Loucy (cell line): Measurements from ENCODE around the gene MAML2.

Experiments used
- H2AFZ ChIP-seq: fragments of 200-600 bp; sonication (generic); 2 replicates; pipeline ENCODE4 v1.6.0; 2016; ENCODE audit warnings: antibody characterized with exemption, mild to moderate bottlenecking, low read length, moderate library complexity
- H3F3A ChIP-seq: fragments of 200-600 bp; 2 replicates; pipeline ENCODE4 v1.6.0; 2016; ENCODE audit warnings: antibody characterized with exemption, low read depth, mild to moderate bottlenecking
- H3K27me3 ChIP-seq: fragments of 200-600 bp; sonication (generic); 2 replicates; pipeline ENCODE4 v1.6.1; 2014; ENCODE audit warnings: low read length, mild to moderate bottlenecking; ENCODE audit not compliant: insufficient read depth, poor library complexity, severe bottlenecking
- H3K36me3 ChIP-seq: fragments of 200-600 bp; sonication (generic); 2 replicates; pipeline ENCODE4 v1.6.1; 2016; ENCODE audit warnings: low read length; ENCODE audit not compliant: insufficient read depth
- H3K4me1 ChIP-seq: fragments of 200-600 bp; sonication (generic); 2 replicates; pipeline ENCODE4 v1.5.1; 2014; ENCODE audit warnings: low read length, mild to moderate bottlenecking; ENCODE audit not compliant: insufficient read depth, poor library complexity, severe bottlenecking
- H3K4me2 ChIP-seq: fragments of 200-600 bp; sonication (generic); 2 replicates; pipeline ENCODE4 v1.6.0; 2014; ENCODE audit warnings: antibody characterized with exemption, low read length, low read depth, mild to moderate bottlenecking; ENCODE audit not compliant: poor library complexity, severe bottlenecking
- H3K4me3 ChIP-seq: fragments of 200-600 bp; sonication (generic); 2 replicates; pipeline ENCODE4 v1.5.1; 2014; ENCODE audit warnings: low read length, mild to moderate bottlenecking, mixed read lengths; ENCODE audit not compliant: poor library complexity, severe bottlenecking
- H3K79me2 ChIP-seq: fragments of 200-600 bp; sonication (generic); 2 replicates; pipeline ENCODE4 v1.6.1; 2014; ENCODE audit warnings: low read length; ENCODE audit not compliant: insufficient read depth
- H3K9ac ChIP-seq: fragments of 200-600 bp; sonication (generic); 2 replicates; pipeline ENCODE4 v1.6.0; 2014; ENCODE audit warnings: mild to moderate bottlenecking, low read depth, low read length, moderate library complexity; ENCODE audit not compliant: poor library complexity, severe bottlenecking
- H3K9me2 ChIP-seq: fragments of 200-600 bp; sonication (generic); replicated peaks from 2 replicates; pipeline ENCODE4 v1.6.1; 2016; ENCODE audit warnings: low read depth, low read length, mixed read lengths
- H3K9me3 ChIP-seq: fragments of 200-600 bp; sonication (generic); 2 replicates; pipeline ENCODE4 v1.6.1; 2014; ENCODE audit warnings: mild to moderate bottlenecking, antibody characterized with exemption, low read length, low read depth; ENCODE audit not compliant: insufficient read depth
- H4K20me1 ChIP-seq: fragments of 200-600 bp; sonication (generic); 2 replicates; pipeline ENCODE4 v1.6.0; 2014; ENCODE audit warnings: antibody characterized with exemption, low read length, mild to moderate bottlenecking; ENCODE audit not compliant: insufficient read depth, poor library complexity, severe bottlenecking
- CTCF ChIP-seq: fragments of 200-600 bp; sonication (generic); conservative IDR thresholded peaks from 2 replicates; pipeline ENCODE4 v1.5.1; 2014; ENCODE audit warnings: mild to moderate bottlenecking, antibody characterized with exemption, low read length
- EZH2phosphoT487 ChIP-seq: fragments of 200-600 bp; IDR thresholded peaks from 2 replicates; pipeline ENCODE4 v1.6.1; 2018; ENCODE audit warnings: antibody characterized with exemption, mild to moderate bottlenecking, moderate library complexity, borderline replicate concordance

MAML2 gene

GRCh38 chr11:96301818-96302217 lies 41.2 kb downstream of the MAML2 start:
- Histone ChIP-seq H4K20me1 (no peaks in the 10 kb centered on the region), H3K9me2 (no peaks in the 10 kb centered on the region), H3K9me3 (no peaks in the 10 kb centered on the region), H3K27me3 (no peaks in the 10 kb centered on the region), H3K36me3 (no peaks in the 10 kb centered on the region), H3K9ac (no peak overlapping the region), H3K4me1 (peaks cover 5% of the 10 kb centered on the region), H3F3A (no peaks in the 10 kb centered on the region), H3K4me3 (no peak overlapping the region), H3K79me2 (no peaks in the 10 kb centered on the region), H2AFZ (no peak overlapping the region), H3K4me2 (no peak overlapping the region)
- TF ChIP-seq EZH2phosphoT487, result no peak
- no peak for TF ChIP-seq CTCF

DNA sequence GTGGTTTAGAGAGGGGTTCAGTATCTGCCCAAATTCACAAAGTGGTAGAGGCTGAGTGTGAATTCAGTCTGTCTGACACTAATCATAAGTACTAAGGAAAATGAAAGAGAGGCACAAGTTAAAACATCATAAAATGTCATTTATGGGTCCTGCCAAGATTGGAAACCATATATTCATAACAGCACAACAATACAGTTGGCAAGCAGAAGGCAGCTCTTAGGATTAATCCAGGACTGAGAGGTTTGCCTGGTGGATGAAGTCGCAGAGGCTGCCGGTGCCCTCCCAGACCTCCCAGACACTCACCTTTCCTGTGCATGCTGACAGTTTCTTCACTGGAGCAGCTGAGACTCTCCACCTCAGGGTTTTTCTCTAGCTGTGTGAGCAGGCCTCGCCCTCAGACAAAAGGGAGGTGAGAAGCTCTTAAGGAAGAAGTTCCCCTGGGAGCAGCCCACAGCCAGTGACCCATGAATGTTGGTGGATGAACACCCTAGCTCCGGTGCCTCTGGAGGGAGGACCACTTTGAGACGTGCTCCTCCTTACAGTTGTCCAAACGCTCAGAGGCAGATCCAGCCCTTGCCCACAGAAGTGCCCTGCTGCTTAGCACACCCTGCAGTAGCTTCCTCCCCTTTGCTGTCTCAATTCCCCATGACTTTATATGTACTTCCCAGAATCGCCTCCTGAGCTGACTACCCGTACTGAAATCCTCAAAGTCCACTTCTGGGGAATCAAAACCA lies 43.7 kb downstream of the MAML2 start:
- no peaks in the 10 kb centered on the region for H4K20me1 ChIP-seq
- no peaks in the 10 kb centered on the region for H3F3A ChIP-seq
- H3K36me3 ChIP-seq, result no peaks in the 10 kb centered on the region
- no peak overlapping the region for H3K4me2 ChIP-seq
- no peaks in the 10 kb centered on the region for H3K27me3 ChIP-seq
- peaks cover 7% of the 10 kb centered on the region for H3K4me1 ChIP-seq
- H3K9me3 ChIP-seq, result no peaks in the 10 kb centered on the region
- H3K79me2 ChIP-seq, result no peaks in the 10 kb centered on the region
- H2AFZ ChIP-seq, result 0 out of 2 replicates have a peak overlapping the region, but pooled peaks have one; percentile 44
- H3K4me3 ChIP-seq, result no peak overlapping the region
- no peak overlapping the region for H3K9ac ChIP-seq
- no peak for TF ChIP-seq EZH2phosphoT487
- H3K9me2 ChIP-seq, result no peaks in the 10 kb centered on the region

DNA sequence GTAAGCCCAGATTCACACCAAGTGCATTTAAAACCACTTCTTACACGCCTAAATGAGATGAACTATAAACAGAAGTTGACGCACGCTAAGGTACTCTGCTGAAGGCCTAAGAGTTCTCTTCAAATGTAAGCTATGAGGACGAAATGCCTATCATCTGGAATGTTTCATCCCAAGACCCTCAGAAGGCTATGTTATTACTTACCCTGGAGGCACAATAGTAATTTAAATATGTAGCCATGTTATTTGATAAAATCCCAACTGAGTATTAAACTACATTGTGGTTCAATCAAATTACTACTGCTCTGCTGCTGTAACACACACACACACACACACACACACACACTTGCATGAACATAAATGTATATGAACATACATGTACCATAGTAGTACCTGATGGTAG lies 47.6 kb downstream of the MAML2 start:
- Histone ChIP-seq H3K9me2 (no peaks in the 10 kb centered on the region), H3K9me3 (no peaks in the 10 kb centered on the region), H3F3A (no peaks in the 10 kb centered on the region), H3K4me3 (no peak overlapping the region), H3K4me2 (no peak overlapping the region), H3K4me1 (peaks cover 4% of the 10 kb centered on the region), H4K20me1 (no peaks in the 10 kb centered on the region), H3K9ac (no peak overlapping the region), H3K36me3 (no peaks in the 10 kb centered on the region), H2AFZ (no peak overlapping the region), H3K27me3 (no peaks in the 10 kb centered on the region), H3K79me2 (no peaks in the 10 kb centered on the region)
- TF ChIP-seq EZH2phosphoT487 (no peak), CTCF (no peak)

GRCh38 chr11:96294289-96294688 lies 48.7 kb downstream of the MAML2 start:
- H3K4me2 ChIP-seq, result no peak overlapping the region

More at GRCh38 chr11:96294289-96294688, 48.7 kb downstream of the MAML2 start:
- Histone ChIP-seq H2AFZ (no peak overlapping the region), H3K9me2 (no peaks in the 10 kb centered on the region), H4K20me1 (no peaks in the 10 kb centered on the region), H3K4me3 (no peak overlapping the region), H3K9me3 (no peaks in the 10 kb centered on the region), H3F3A (no peaks in the 10 kb centered on the region), H3K27me3 (no peaks in the 10 kb centered on the region), H3K4me1 (peaks cover 4% of the 10 kb centered on the region), H3K36me3 (no peaks in the 10 kb centered on the region), H3K9ac (no peak overlapping the region), H3K79me2 (no peaks in the 10 kb centered on the region)
- no peak for TF ChIP-seq CTCF
